Motor neuron (in vitro differentiated cells): ENCODE data around the gene KNDC1. TPM values are rescaled to one million over a fixed set of nuclear protein-coding genes. Genes with fewer than 3 reads are reported as not detected.

Experiments
- ATAC-seq, 8 experiments: fragments of 200-7000 bp; cut with Tn5 transposase; replicated peaks in 6 of 8; 2 replicates each; pipeline ENCODE4 v1.8.0; 2021; ENCODE audit warnings: mild to moderate bottlenecking in 8 of 8, moderate library complexity in 8 of 8
- H3K27ac ChIP-seq, 2 donors: fragments of 250-450 bp; sonication (Bioruptor Pico); 2 replicates each; pipeline ENCODE4 v1.9.0; 2021; ENCODE audit warnings: antibody characterized with exemption in 2 of 2, mild to moderate bottlenecking in 2 of 2, moderate library complexity in 1 of 2
- H3K4me1 ChIP-seq, 2 donors: fragments of 250-450 bp; sonication (Bioruptor Pico); replicated peaks in 1 of 2; 2 replicates each; pipeline ENCODE4 v1.6.1; 2021; ENCODE audit warnings: antibody characterized with exemption in 2 of 2, mild to moderate bottlenecking in 2 of 2, moderate library complexity in 1 of 2
- H3K4me3 ChIP-seq, 5 donors: fragments of 250-450 bp; sonication (Bioruptor Pico); 2 replicates each; pipeline ENCODE4 v1.9.0; 2021; ENCODE audit warnings: antibody characterized with exemption in 5 of 5, mild to moderate bottlenecking in 5 of 5, moderate library complexity in 4 of 5
- WGBS, 10 experiments: fragments of 450-650 bp; shearing (Covaris generic); methylation state at CpG; one replicate each; pipeline ENCODE4 v1.0.0; 2022; 5-methylcytosine and 5-hydroxymethylcytosine counted together
- in situ Hi-C, 9 experiments: fragments of 400-800 bp; cut with MboI; loops; one replicate each; pipeline ENCODE4 v1.15.0; 2021; ENCODE audit warnings: low sequenced_read_pairs in 9 of 9, low pct_unique_long_range_greater_than_20kb in 2 of 9; ENCODE audit not compliant: unreplicated experiment in 9 of 9
- total RNA-seq, 8 experiments: library from RNA; unstranded; fragments of 300-600 nt; gene quantifications; 2 replicates each; pipeline versions ENCODE4 v1.2.3 to v1.2.4, GENCODE V29; 2022

The KNDC1 gene
- total RNA-seq, 8 experiments from 2014 or later, result 0.15 to 14.6 (median 4.2) TPM

- Histone ChIP-seq H3K4me1 (peaks cover 17 to 31% of the 10 kb centered on the region in 2 donors), H3K4me3 (peak overlapping the region in 2 of 5 donors; percentile 65 to 87), H3K27ac (peak overlapping the region in 1 of 2 donors; percentile 83)
- 90 to 100% (median 93%) methylated on average over 2 to 12 of the region's 22 CpGs; no CpG with 5 or more reads in 4 of the 10 experiments for WGBS, 10 experiments
- in situ Hi-C loops, result no loop called here
- no peak for ATAC-seq
Observed at GRCh38 chr10:133162178-133162909, 2.3 kb downstream of the KNDC1 start.

DNA sequence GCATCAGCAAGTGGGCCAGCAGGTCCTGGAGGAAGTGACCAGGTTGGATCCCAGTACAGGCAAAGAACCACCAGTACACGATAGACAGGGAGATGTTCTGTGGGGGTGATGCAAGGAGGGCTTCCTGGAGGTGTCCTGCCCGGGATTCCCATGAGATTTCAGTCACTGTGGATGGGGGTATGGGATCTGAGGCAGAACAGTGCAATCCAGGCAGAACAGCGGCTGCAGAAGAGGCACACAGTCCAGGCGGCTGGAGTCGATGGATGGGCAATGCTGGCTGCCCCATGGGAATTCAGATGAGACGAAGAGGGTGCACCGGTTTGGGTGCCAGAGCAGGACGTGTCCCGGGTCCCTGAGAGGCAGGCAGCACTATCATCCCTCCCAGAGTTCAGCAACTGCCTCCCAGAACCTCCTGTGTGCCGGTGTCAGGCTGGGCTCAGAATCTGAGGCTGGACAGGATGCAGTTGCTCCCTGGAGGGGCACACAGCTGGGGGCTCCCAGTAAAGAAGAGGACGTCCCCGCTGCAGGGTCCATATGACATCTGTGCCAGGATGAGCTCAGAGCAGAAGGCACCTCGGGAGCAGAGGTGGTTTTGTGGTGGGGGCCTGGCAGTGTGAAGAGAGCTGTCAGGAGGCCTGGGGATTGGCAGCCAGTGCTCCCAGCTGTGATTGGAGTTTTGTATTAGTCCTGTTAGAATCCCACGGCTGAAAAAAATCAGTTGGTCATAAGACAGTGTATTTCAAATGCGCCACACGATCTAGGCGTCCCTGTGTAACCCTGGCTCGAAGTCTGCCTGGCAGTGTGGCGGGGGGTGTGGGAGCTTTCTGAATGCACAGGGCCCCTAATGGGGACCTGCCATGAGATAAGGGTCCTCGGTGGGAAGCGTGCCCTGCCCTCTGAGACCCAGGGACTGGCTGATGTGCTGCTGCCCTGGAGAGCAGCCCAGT lies 3.2 kb downstream of the KNDC1 start:
- Histone ChIP-seq H3K4me1 (peaks cover 17 to 26% of the 10 kb centered on the region in 2 donors), H3K4me3 (no peak overlapping the region), H3K27ac (no peak overlapping the region)
- in situ Hi-C loops, result no loop called here
- 80 to 95% (median 84%) methylated on average over 1 to 7 of the region's 21 CpGs; no CpG with 5 or more reads in 4 of the 10 experiments for WGBS, 10 experiments
- ATAC-seq, result no peak

GRCh38 chr10:133163889-133164815 lies 4.1 kb downstream of the KNDC1 start:
- Histone ChIP-seq H3K4me3 (no peak overlapping the region), H3K27ac (no peak overlapping the region), H3K4me1 (peaks cover 12 to 16% of the 10 kb centered on the region in 2 donors)
- in situ Hi-C loops, result no loop called here
- 70 to 90% (median 80%) methylated on average over 1 to 10 of the region's 31 CpGs; no CpG with 5 or more reads in 4 of the 10 experiments for WGBS, 10 experiments
- ATAC-seq, result no peak

- peaks cover 7 to 11% of the 10 kb centered on the region in 2 donors for H3K4me1 ChIP-seq
- ATAC-seq, result no peak
- H3K4me3 ChIP-seq, result no peak overlapping the region
- WGBS, 10 experiments, result 67 to 100% (median 88%) methylated on average over 1 to 4 of the region's 26 CpGs; no CpG with 5 or more reads in 6 of the 10 experiments
- in situ Hi-C loops, result no loop called here
- H3K27ac ChIP-seq, result no peak overlapping the region
Observed at GRCh38 chr10:133164816-133165555, 5.0 kb downstream of the KNDC1 start.

- peaks cover 7 to 11% of the 10 kb centered on the region in 2 donors for H3K4me1 ChIP-seq
- no peak overlapping the region for H3K4me3 ChIP-seq
- ATAC-seq, result no peak
- WGBS, 10 experiments, result 60 to 90% (median 68%) methylated on average over 2 to 10 of the region's 40 CpGs; no CpG with 5 or more reads in 7 of the 10 experiments
- no peak overlapping the region for H3K27ac ChIP-seq
- in situ Hi-C loops, result no loop called here
Observed at GRCh38 chr10:133165556-133166503, 5.8 kb downstream of the KNDC1 start.

- WGBS, 10 experiments, result 71 to 100% (median 93%) methylated on average over 1 to 5 of the region's 11 CpGs; no CpG with 5 or more reads in 4 of the 10 experiments
- Histone ChIP-seq H3K27ac (no peak overlapping the region), H3K4me1 (peaks cover 6 to 11% of the 10 kb centered on the region in 2 donors), H3K4me3 (no peak overlapping the region)
- ATAC-seq, result no peak
- in situ Hi-C loops, result no loop called here
Observed at GRCh38 chr10:133166504-133166827, 6.4 kb downstream of the KNDC1 start.

DNA sequence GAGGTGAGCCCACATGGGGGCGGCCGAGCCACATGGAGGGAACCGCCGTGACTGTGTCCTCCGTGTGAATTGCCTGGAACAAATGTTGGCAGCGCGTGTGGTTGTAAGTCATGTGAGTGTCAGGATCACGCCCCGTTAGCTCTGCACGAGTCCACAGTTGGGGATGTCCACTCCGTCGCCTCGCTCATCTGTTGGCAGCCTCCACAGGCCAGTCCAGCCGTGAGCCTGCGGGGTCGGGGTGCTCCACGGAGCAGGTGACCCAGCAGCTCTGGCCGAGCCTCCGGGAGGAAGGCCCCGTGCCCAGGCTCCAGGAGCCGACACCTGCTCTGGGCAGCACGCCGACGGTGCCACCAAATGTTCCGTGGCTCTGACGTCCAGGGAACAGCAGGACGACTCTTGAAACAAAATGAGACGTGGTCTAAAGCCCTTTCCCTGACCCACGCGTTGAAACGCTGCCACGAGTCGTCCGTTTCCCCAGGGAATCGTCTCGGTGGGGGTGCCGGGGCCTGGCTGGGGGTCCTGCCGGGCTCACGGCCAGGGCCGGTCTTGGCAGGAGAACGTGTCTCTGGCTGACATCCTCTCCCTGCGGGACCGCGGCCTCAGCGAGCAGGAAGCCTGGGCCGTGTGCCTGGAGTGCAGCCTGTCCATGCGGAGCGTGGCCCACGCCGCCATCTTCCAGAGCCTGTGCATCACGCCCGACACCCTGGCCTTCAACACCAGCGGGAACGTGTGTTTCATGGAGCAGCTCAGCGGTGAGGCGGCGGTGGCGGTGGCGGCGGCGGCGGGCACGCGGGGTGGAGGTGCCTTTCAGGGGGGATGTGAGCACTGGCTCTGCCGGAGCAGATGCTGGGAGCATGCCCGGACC lies 7.0 kb downstream of the KNDC1 start:
- in situ Hi-C loops, result no loop called here
- no peak overlapping the region for H3K27ac ChIP-seq
- peaks cover 0 to 5% of the 10 kb centered on the region in 2 donors for H3K4me1 ChIP-seq
- 60 to 100% (median 95%) methylated on average over 1 to 14 of the region's 66 CpGs; no CpG with 5 or more reads in 6 of the 10 experiments for WGBS, 10 experiments
- no peak overlapping the region for H3K4me3 ChIP-seq
- ATAC-seq, result no peak

DNA sequence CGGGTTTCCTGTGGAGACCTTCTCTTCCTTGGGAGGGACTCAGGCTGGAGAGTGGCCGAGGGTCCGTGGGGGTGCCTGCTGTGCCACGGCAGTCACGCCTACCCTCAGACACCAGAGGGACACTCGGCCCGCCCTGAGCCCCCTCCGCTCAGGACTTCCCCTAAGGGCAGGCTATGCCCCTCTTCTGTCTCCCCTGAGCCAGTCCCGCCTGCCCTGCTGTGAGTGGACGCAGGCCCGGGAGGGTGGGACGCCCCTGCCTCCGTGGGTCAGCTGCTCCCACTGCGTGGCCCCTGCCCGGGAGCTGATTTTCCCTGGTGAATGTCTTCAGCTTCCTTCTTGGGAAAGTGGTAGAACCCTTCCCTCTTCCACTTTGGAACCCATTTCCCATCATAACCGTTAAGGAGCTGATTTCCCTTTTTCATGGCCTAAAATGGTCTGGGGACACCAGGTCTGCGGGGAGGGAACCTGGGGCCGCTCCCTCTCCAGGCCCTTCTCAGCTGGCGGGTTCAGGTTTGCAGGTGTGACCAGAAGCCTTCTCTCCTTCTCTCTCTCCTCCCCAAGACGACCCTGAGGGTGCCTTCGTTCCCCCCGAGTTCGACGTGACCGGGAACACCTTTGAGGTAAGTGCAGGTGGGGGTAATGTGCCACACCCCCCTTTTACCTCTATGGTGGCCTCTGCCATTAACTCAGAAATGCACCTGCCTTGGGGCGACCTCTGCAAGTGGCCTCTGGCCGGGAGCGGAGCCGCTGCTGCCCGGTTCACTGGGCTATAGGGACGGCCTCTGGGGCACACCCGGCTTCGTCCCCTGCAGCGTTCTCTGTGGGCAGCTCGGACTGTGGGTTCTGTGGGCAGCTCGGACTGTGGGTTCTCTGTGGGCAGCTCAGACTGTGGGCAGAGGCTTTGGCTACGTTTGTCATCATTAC lies 7.9 kb downstream of the KNDC1 start:
- H3K27ac ChIP-seq, result no peak overlapping the region
- WGBS, 10 experiments, result 49 to 90% (median 69%) methylated on average over 1 to 13 of the region's 37 CpGs; no CpG with 5 or more reads in 3 of the 10 experiments
- no peaks in the 10 kb centered on the region for H3K4me1 ChIP-seq
- no peak overlapping the region for H3K4me3 ChIP-seq
- no peak for ATAC-seq
- in situ Hi-C loops, result no loop called here

GRCh38 chr10:133168617-133169031 lies 8.6 kb downstream of the KNDC1 start:
- in situ Hi-C loops, result no loop called here
- 20 to 100% (median 75%) methylated on average over 1 to 5 of the region's 14 CpGs; no CpG with 5 or more reads in 5 of the 10 experiments for WGBS, 10 experiments
- no peaks in the 10 kb centered on the region for H3K4me1 ChIP-seq
- no peak for ATAC-seq
- no peak overlapping the region for H3K4me3 ChIP-seq
- no peak overlapping the region for H3K27ac ChIP-seq
